Stimulated activated CD4-positive, alpha-beta T cell treated with anti-CD3 and anti-CD28 coated beads, Interleukin-1b, Interleukin-23, amount 100 ng/mL, for 4 hours (primary cell): ENCODE results near the gene SLC35F1.

Experiments
- DNase-seq, 2 donors: peaks; one replicate each; pipeline ENCODE4 v3.0.0-alpha.2; 2020; ENCODE audit warnings: low read depth in 2 of 2

SLC35F1 gene

GRCh38 chr6:118313762-118314161, 406.7 kb downstream of the SLC35F1 start:
- DNase-seq, result no peak

DNA sequence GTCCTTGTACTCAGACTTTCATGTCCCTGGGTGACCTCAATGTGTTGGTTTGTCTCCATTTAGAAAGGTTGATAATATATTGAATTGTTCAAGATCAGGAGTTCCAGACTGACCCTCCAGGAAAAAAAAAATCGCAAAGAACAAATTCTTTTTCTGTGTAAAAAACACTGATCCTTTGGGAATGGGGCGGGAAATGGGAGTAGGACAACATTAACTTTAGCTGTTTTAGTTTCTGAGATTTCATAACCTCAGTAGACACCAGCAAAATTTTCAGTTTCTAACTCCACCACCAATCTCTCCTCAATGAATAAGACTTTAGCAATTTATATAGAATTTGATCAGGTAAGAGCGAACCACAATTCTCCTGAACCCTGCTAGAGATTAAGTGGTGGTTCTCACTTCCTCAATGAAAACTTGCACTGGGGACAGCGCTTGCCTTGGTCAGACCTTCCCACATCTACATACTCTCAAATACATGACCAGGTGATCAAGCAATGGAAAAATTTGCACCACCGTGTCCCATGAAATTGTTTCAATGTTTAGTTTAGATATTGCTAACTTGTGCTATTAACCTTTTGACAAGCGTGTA, 409.8 kb downstream of the SLC35F1 start:
- DNase-seq, result no peak

DNA sequence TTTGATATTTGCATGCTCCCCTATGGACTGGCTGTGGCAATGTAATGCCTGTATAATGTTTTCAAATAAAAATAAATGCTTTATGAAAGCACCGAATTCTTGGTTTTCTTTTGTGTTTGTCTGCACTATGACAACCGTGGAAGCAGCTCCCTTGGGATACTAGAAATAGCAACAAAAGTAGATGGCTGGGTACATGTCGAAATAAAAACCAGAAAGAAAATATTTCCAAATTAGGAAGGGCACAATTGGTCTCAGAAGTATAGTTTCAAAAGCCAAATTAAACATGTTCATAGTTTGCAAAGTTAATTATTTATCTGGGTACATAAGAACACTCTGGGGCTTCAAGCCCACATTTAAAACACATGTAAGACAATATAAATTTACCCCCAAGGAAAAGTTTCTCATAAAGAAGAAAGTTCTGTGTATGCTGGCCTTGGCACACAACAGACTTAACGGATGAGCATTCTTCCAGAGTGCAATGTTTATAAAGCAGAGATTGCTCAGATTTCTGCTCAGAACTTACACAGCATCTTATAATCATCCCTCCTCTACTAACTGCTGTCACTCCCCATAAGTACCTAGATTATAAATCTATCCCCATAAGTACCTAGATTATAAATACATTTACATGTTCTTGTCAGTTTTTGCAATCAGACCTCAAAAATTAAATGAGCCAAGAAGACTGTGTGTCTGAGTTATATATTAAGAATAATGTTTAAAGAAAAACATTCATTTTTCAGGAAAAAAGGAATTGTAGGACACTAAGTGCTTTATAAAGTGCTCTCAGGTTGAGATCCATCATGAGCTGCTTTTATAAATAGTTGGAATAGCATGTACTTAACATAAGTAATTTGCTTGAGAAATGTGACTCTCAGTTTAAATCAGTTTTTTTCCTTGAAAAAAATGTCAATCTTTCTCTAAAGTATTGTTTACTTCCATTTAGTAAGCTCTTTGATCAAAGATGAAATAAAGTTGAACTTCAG, 410.8 kb downstream of the SLC35F1 start:
- DNase-seq, result no peak

DNA sequence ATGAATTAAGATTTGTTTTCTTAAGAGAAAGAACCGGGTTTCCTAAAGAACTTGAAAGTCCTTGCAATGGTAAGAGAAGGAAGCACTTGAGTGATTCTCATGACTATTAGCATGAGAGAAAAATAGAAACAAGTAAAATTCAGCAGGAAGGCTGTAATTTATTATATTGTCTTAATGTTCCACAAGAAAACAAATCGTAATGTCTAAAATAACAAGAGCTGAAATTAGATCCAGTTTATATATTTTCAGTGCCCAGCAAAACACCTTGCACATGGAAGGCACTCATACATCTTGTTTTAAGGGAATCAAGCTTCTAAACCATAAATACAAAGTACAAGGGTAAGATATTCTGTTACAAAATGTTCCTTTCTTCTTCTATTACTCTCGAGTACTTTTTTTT, 411.6 kb downstream of the SLC35F1 start:
- no peak for DNase-seq

DNA sequence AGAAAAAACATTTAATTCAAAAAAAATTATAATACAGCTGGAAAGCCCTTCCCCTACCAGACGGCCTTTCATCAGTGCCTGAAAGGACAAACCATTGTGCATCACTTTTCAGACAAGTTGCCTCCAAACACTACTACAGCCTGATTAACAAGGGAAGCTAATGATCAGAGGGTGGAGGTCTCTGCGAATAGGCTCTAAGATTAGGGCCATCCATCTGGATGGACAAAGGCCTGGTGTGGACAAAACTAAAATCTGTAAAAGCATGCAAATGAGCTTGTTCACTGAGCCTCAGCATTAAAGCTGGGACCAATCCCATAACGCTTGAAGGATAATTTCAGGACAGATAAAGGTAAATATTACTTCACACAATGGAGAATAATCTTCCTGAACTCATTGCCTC, 412.4 kb downstream of the SLC35F1 start:
- DNase-seq, result no peak

DNA sequence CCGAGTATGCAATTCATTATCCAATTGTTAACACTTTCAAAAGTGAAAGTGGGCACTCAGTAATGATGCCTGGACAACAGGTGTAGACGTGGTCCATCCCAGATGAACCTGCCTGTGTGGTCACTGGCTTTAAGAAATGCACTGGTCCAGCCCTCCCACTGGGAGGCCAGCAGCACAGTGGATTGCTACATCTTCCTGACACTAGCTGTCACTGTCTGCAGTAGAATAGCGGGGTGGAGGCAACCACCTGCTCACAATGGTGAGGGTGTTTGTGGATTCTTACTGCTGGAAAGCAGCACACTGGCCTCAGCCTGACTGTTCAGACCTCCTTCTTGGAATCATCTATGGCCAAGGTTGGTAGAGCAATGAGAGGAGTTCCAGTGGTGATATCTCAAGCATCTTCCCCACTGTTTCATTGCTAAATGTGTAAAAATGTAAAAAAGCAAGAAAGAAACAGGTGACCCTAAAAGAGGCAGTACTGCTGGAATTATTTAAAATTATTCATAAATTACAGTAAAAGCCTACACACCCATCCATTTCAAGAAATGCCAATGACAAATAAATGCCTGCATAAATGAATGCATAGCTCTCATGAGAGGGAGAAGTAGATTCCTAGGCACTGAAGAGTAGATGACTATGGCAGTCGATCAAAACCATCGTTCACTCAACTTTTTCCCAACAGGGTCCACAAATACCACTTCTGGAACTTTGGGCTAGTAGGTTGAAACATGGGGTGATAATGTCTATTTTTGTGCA, 413.0 kb downstream of the SLC35F1 start:
- DNase-seq, result no peak

GRCh38 chr6:118320652-118321051, 413.6 kb downstream of the SLC35F1 start:
- DNase-seq, result no peak

DNA sequence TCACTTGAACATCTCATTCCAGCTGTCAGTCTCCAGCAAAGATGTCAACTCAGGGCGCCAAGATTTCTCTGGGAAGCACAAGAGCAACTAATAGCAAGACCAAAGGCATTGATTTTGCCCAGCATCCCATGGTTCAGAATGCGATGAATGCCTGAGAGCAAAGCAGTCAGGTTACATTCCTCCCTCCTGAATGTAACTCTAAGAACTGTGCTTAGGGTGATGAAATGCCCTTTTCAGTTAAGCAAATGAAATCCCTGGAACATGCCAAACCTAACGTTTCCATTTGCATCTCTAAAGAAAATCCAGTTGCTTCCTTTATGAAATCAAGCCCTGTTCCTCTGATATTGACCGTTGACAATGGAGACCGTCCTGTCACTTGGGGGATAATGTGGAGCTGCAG, 417.1 kb downstream of the SLC35F1 start:
- no peak for DNase-seq

DNA sequence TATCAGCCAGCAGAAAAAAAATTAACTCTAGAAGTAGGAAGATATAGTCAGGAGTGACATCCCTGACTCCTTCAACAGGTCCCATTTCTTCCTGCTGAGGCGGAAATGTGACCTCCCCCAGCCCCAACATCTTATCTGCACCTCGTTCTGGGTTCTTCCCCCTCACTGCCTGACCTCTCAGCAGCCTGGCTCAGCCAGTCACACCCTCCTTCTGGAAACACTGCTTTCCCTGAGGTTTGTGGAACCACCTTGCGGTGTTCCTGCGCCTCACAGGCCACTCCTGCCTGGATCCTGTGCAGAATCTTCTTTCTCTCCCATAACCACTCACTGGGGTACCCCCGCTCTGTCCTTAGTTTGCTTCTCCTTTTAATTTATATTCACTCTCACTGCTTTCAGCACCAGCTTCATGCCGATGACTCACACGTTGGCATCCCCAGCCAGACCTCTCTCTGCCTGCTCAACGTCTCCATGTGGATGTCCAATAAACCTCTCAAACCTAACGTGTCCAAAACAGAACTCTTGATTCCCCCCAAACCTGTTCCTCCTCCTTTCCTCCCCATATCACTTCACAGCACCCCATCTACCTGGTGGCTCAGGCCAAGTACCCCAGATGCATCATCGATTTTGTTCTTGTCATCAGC, 418.3 kb downstream of the SLC35F1 start:
- DNase-seq, result no peak

- no peak for DNase-seq
Measured at GRCh38 chr6:118326712-118327111, 419.6 kb downstream of the SLC35F1 start.

GRCh38 chr6:118327237-118327636, 420.2 kb downstream of the SLC35F1 start:
- no peak for DNase-seq

GRCh38 chr6:118333772-118334171, 426.7 kb downstream of the SLC35F1 start:
- DNase-seq, result no peak

- DNase-seq, result no peak
Measured at GRCh38 chr6:118334634-118335033, 427.6 kb downstream of the SLC35F1 start.

GRCh38 chr6:118335325-118335816, 428.3 kb downstream of the SLC35F1 start:
- no peak for DNase-seq

DNA sequence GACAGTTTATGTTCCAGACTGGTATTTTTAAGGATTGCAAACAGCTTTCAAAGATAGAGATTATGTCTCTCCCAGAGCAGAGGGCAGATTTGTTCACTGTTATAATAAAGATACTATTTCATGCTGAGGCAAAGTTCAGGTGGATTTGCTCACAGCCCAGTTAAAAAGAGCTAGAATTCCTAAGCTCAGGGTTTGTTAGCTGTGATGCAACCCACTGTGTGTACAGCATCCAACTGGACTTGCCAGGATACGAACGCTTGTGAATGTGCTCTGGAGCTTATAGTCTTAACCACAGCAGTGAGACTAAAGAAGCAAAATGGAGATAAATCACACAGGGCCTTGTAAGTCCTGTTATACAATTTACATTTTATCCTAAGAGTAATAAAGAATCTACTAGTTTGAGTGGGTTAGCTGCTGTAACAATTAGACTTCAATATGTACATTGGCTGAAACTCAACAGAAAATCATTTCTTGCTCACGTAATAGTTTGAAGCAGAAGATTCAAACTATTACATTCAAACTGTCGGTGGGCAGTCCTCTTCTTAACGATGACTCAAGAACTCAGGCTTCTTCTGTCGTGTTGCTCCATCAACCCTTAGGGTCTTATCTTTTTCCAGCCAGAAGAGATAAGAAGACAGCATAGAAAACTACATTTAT, 437.1 kb downstream of the SLC35F1 start:
- DNase-seq, result no peak

GRCh38 chr6:118350881-118351430, 443.9 kb downstream of the SLC35F1 start:
- no peak for DNase-seq

GRCh38 chr6:118353564-118353963, 446.5 kb downstream of the SLC35F1 start:
- DNase-seq, result no peak

DNA sequence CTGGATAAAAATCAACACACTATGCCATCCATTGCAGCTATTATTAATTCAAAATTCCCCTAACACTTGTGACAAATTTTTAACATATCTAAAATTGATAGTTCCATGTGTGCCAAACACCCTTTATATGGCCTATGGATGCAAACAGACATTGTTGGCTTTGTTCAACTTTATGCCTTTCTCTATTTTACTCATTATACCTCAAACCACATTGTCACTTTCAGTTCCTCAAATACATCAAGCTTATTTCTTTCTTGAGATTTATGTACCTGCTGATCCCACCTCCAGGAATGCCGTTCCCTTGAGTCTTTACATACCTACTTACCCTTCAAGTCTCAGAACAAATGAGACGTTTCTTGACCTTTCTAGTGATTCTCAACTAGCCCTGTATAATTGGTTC, 447.6 kb downstream of the SLC35F1 start:
- DNase-seq, result no peak

DNA sequence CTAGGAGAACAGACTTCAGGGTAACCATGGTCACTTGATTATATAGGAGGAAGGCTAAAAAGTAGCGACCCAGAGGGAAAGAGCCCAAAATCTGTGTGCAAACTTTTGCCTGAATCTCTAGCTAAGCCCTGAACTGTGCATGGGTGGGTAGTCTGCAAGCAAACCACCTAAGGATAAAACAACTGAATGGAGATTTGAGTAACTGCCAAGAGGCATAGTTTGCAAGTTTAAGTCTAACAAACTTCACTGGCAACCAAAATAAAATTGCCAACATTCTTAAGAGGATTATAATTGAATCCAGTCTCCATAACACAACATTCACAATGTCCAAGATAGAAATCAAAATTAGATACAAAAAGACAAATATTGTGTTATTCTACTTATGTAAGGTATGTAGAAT, 449.0 kb downstream of the SLC35F1 start:
- no peak for DNase-seq

DNA sequence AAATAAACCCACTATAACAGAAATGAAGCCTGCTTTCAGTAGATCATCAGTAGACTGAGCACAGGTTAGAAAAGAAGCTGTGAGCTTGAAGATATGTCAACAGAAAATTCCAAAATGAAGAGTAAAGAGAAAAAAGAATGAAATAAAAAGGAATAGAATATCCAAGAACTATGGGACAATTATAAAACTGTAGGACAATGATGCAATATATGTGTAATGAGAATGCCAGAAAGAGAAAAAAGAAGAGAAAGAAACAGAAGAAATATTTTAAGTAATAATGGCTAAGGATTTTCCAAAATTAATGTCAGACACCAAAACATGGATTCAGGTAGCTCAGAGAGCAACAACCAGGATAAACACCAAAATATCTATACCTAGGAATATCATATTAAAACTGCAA, 449.6 kb downstream of the SLC35F1 start:
- no peak for DNase-seq
